ENCODE results near the gene ZNF766.
"Not testable (repeated sequence)": the region's sequence is repeated elsewhere in the genome, so short reads cannot be mapped to it uniquely, and the experiment has no call there.

Gene ZNF766

GRCh38 chr19:52275988-52276387, 6.6 kb downstream of the ZNF766 start:
- DNase-seq (ENCODE audit: low read depth in 2 of 2): no peak

- DNase-seq (ENCODE audit: low read depth in 2 of 2): no peak
Observed at GRCh38 chr19:52277471-52277870, 8.1 kb downstream of the ZNF766 start.

GRCh38 chr19:52286256-52286655, 16.9 kb downstream of the ZNF766 start:
- no peak for DNase-seq (ENCODE audit: low read depth in 2 of 2)

GRCh38 chr19:52291781-52292180, 22.4 kb downstream of the ZNF766 start:
- no peak for DNase-seq (ENCODE audit: low read depth in 2 of 2)

- not testable (repeated sequence) for DNase-seq (ENCODE audit: low read depth in 2 of 2)
Observed at GRCh38 chr19:52292946-52293345, 23.6 kb downstream of the ZNF766 start.

GRCh38 chr19:52296400-52296772, 27.0 kb downstream of the ZNF766 start:
- no peak for DNase-seq (ENCODE audit: low read depth in 2 of 2)

GRCh38 chr19:52296773-52297600, 27.6 kb downstream of the ZNF766 start, which contains the start of gene ZNF480:
TSS of gene ZNF480 (plus strand) at chr19:52297169. CDS start at chr19:52300413, 3,244 bp downstream.
- peak; percentile 69 to 78 for DNase-seq (ENCODE audit: low read depth in 2 of 2)

- DNase-seq (ENCODE audit: low read depth in 2 of 2): no peak
Observed at GRCh38 chr19:52297601-52298364, 28.4 kb downstream of the ZNF766 start.

- no peak for DNase-seq (ENCODE audit: low read depth in 2 of 2)
Observed at GRCh38 chr19:52307275-52307674, 37.9 kb downstream of the ZNF766 start.

- DNase-seq (ENCODE audit: low read depth in 2 of 2): no peak
Observed at GRCh38 chr19:52322429-52322828, 53.0 kb downstream of the ZNF766 start.

GRCh38 chr19:52331757-52332156, 62.4 kb downstream of the ZNF766 start:
- DNase-seq (ENCODE audit: low read depth in 2 of 2): no peak

GRCh38 chr19:52335768-52336116, 66.4 kb downstream of the ZNF766 start:
- DNase-seq (ENCODE audit: low read depth in 2 of 2): no peak

- DNase-seq (ENCODE audit: low read depth in 2 of 2): peak; percentile 76 to 78
Observed at GRCh38 chr19:52336117-52336790, 66.9 kb downstream of the ZNF766 start, which contains the start of gene ZNF610. TSS of gene ZNF610 (plus strand) at chr19:52336243. CDS start at chr19:52349173, 12,930 bp downstream.

- DNase-seq (ENCODE audit: low read depth in 2 of 2): no peak
Observed at GRCh38 chr19:52336791-52337381, 67.5 kb downstream of the ZNF766 start.

- not testable (repeated sequence) for DNase-seq (ENCODE audit: low read depth in 2 of 2)
Observed at GRCh38 chr19:52339022-52339421, 69.6 kb downstream of the ZNF766 start.

GRCh38 chr19:52343548-52343947, 74.2 kb downstream of the ZNF766 start:
- DNase-seq (ENCODE audit: low read depth in 2 of 2): peak; percentile 11 to 17

GRCh38 chr19:52345162-52345561, 75.8 kb downstream of the ZNF766 start:
- DNase-seq (ENCODE audit: low read depth in 2 of 2): no peak
